HepG2 (cell line): ENCODE data around the gene ARCN1. TPM values are rescaled to one million over a fixed set of nuclear protein-coding genes. Genes with fewer than 3 reads are reported as not detected.

Source experiments
- HMG20A ChIP-seq: IDR thresholded peaks from 2 replicates; pipeline ENCODE4 v1.6.1; 2016; ENCODE audit warnings: borderline replicate concordance
- JDP2 ChIP-seq: sonication (generic); formaldehyde crosslinking; IDR thresholded peaks from 2 replicates; pipeline ENCODE4 v1.8.1; 2022; ENCODE audit warnings: missing genetic modification reagents, borderline replicate concordance
- POGZ ChIP-seq: sonication (generic); formaldehyde crosslinking; IDR thresholded peaks from 2 replicates; pipeline ENCODE4 v1.4.0; 2020; ENCODE audit warnings: mild to moderate bottlenecking, missing genetic modification reagents
- REXO4 ChIP-seq: sonication (generic); formaldehyde crosslinking; IDR thresholded peaks from 2 replicates; pipeline ENCODE4 v1.8.0; 2022; ENCODE audit warnings: missing genetic modification reagents, mild to moderate bottlenecking, borderline replicate concordance
- SKI ChIP-seq: fragments of 450-650 bp; IDR thresholded peaks from one replicate; pipeline ENCODE4 v1.6.1; 2018; ENCODE audit warnings: mild to moderate bottlenecking; ENCODE audit not compliant: partially characterized antibody
- SMAD1 ChIP-seq: sonication (generic); formaldehyde crosslinking; IDR thresholded peaks from 2 replicates; pipeline ENCODE4 v1.4.0; 2020; ENCODE audit warnings: missing genetic modification reagents, low read depth, mild to moderate bottlenecking, borderline replicate concordance
- TMF1 ChIP-seq: sonication (generic); formaldehyde crosslinking; IDR thresholded peaks from 2 replicates; pipeline ENCODE4 v1.8.1; 2022; ENCODE audit warnings: low read depth, missing genetic modification reagents
- ZMYM3 ChIP-seq: sonication (generic); formaldehyde crosslinking; IDR thresholded peaks from 2 replicates; pipeline ENCODE4 v1.5.1; 2020; ENCODE audit warnings: mild to moderate bottlenecking, missing genetic modification reagents
- ZNF205 ChIP-seq: IDR thresholded peaks from 2 replicates; pipeline ENCODE4 v1.6.1; 2018; ENCODE audit warnings: missing biosample characterization, missing genetic modification reagents
- ZNF7 ChIP-seq: IDR thresholded peaks from 2 replicates; pipeline ENCODE4 v1.6.1; 2016; ENCODE audit warnings: missing biosample characterization, missing genetic modification reagents
- ZNF775 ChIP-seq: sonication (generic); formaldehyde crosslinking; IDR thresholded peaks from 2 replicates; pipeline ENCODE4 v1.4.0; 2020; ENCODE audit warnings: missing genetic modification reagents, mild to moderate bottlenecking, moderate library complexity, borderline replicate concordance
- ZNF891 ChIP-seq: sonication (generic); formaldehyde crosslinking; IDR thresholded peaks from 2 replicates; pipeline ENCODE4 v1.5.0; 2020; ENCODE audit warnings: mild to moderate bottlenecking, missing genetic modification reagents
- polyA plus RNA-seq, 8 experiments: library from polyadenylated mRNA; depleted of rRNA in 3 of 8; stranded (reverse) in 7 of 8; unstranded in 1 of 8; fragments of >200 nt; fragmentation: Illumina TruSeq in 4 of 8; extraction: Trizol in 4 of 8; gene quantifications; 2 replicates each; pipeline versions ENCODE4 v1.2.1 to v1.2.3, GENCODE V29; 2011 to 2016; ENCODE audit warnings: low read depth in 4 of 8, missing spikeins in 1 of 8, mixed read lengths in 1 of 8; ENCODE audit not compliant: insufficient read depth in 1 of 8
- total RNA-seq, 5 experiments: library from RNA; depleted of rRNA; stranded (reverse); fragments of >200 nt; fragmentation: Illumina TruSeq; extraction: Trizol; gene quantifications; 2 replicates each; pipeline ENCODE4 v1.2.3, GENCODE V29; 2016; ENCODE audit warnings: low read depth in 1 of 5
- TF ChIP-seq, protein P1 (sequence below): sonication (generic); formaldehyde crosslinking; IDR thresholded peaks from 2 replicates; pipeline ENCODE4 v1.5.0; 2020; ENCODE audit warnings: missing genetic modification reagents, mild to moderate bottlenecking, borderline replicate concordance
- TF ChIP-seq, protein P2 (sequence below): sonication (generic); formaldehyde crosslinking; IDR thresholded peaks from 2 replicates; pipeline ENCODE4 v1.5.0; 2020; ENCODE audit warnings: mild to moderate bottlenecking, missing genetic modification reagents, borderline replicate concordance
- TF ChIP-seq, protein P3 (sequence below): sonication (generic); formaldehyde crosslinking; IDR thresholded peaks from 2 replicates; pipeline ENCODE4 v1.8.1; 2022; ENCODE audit warnings: low read depth, mild to moderate bottlenecking, missing genetic modification reagents
- TF ChIP-seq, protein P4 (sequence below): sonication (generic); formaldehyde crosslinking; IDR thresholded peaks from 2 replicates; pipeline ENCODE4 v1.5.0; 2020; ENCODE audit warnings: missing genetic modification reagents, mild to moderate bottlenecking, borderline replicate concordance
- TF ChIP-seq, protein P5 (sequence below): sonication (generic); formaldehyde crosslinking; IDR thresholded peaks from 2 replicates; pipeline ENCODE4 v1.9.0; 2021; ENCODE audit warnings: missing genetic modification reagents, borderline replicate concordance

ARCN1 gene
- total and polyA plus RNA-seq, 2 of the 13 experiments (the other 11 are each of a cell fraction or from before 2014, with no cell fraction given) = 148 to 200 TPM

DNA sequence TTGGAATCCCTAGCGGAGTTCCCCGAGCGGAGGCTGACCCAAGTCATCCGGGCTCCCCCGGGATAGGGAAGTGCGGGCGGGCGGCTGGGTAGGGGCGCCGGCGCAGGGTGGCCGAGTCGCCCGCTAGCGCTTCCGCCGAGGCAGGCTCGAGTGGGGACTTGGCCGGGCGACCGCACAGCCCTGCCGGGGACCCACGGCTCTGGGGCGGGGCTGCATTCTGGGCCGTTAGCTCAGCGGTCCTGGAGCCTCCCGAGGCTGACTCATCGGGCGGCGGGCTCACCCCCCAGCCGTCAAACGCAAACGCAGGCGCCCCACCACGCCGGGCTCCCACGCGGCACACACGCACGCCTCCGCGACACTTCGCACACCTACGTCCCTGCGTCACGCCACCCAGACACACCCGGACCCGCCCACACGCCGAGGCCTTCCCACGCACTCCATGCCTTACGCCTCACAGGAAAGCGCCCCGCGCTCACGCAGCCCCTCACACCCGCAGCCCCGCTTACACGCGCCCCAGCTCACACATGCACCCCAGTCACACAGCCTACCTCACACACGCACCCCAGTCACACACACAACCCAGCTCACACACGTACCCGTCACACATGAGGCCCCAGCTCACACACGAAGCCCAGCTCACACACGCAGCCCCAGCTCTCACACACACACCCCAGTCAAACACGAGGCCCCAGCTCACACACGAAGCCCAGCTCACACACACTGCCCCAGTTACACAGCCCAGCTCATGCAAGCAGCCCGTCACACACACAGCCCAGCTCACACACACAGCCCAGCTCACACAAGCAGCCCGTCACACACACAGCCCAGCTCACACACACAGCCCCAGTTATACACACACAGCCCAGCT is 36.4 kb downstream of the ARCN1 start (continued):
- TF ChIP-seq, protein P1, sequence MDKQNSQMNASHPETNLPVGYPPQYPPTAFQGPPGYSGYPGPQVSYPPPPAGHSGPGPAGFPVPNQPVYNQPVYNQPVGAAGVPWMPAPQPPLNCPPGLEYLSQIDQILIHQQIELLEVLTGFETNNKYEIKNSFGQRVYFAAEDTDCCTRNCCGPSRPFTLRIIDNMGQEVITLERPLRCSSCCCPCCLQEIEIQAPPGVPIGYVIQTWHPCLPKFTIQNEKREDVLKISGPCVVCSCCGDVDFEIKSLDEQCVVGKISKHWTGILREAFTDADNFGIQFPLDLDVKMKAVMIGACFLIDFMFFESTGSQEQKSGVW (CRISPR knock-in tag) = no peak
- TF ChIP-seq POGZ (CRISPR knock-in tag) = no peak
- TF ChIP-seq SMAD1 = no peak
- TF ChIP-seq ZMYM3 (CRISPR knock-in tag) = no peak
- no peak for TF ChIP-seq TMF1 (CRISPR knock-in tag)
- TF ChIP-seq, protein P2, sequence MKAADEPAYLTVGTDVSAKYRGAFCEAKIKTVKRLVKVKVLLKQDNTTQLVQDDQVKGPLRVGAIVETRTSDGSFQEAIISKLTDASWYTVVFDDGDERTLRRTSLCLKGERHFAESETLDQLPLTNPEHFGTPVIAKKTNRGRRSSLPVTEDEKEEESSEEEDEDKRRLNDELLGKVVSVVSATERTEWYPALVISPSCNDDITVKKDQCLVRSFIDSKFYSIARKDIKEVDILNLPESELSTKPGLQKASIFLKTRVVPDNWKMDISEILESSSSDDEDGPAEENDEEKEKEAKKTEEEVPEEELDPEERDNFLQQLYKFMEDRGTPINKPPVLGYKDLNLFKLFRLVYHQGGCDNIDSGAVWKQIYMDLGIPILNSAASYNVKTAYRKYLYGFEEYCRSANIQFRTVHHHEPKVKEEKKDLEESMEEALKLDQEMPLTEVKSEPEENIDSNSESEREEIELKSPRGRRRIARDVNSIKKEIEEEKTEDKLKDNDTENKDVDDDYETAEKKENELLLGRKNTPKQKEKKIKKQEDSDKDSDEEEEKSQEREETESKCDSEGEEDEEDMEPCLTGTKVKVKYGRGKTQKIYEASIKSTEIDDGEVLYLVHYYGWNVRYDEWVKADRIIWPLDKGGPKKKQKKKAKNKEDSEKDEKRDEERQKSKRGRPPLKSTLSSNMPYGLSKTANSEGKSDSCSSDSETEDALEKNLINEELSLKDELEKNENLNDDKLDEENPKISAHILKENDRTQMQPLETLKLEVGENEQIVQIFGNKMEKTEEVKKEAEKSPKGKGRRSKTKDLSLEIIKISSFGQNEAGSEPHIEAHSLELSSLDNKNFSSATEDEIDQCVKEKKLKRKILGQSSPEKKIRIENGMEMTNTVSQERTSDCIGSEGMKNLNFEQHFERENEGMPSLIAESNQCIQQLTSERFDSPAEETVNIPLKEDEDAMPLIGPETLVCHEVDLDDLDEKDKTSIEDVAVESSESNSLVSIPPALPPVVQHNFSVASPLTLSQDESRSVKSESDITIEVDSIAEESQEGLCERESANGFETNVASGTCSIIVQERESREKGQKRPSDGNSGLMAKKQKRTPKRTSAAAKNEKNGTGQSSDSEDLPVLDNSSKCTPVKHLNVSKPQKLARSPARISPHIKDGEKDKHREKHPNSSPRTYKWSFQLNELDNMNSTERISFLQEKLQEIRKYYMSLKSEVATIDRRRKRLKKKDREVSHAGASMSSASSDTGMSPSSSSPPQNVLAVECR = 0 out of 2 replicates have a peak, but pooled peaks have one; percentile 46
- TF ChIP-seq, protein P3, sequence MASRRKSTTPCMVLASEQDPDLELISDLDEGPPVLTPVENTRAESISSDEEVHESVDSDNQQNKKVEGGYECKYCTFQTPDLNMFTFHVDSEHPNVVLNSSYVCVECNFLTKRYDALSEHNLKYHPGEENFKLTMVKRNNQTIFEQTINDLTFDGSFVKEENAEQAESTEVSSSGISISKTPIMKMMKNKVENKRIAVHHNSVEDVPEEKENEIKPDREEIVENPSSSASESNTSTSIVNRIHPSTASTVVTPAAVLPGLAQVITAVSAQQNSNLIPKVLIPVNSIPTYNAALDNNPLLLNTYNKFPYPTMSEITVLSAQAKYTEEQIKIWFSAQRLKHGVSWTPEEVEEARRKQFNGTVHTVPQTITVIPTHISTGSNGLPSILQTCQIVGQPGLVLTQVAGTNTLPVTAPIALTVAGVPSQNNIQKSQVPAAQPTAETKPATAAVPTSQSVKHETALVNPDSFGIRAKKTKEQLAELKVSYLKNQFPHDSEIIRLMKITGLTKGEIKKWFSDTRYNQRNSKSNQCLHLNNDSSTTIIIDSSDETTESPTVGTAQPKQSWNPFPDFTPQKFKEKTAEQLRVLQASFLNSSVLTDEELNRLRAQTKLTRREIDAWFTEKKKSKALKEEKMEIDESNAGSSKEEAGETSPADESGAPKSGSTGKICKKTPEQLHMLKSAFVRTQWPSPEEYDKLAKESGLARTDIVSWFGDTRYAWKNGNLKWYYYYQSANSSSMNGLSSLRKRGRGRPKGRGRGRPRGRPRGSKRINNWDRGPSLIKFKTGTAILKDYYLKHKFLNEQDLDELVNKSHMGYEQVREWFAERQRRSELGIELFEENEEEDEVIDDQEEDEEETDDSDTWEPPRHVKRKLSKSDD = 0 out of 2 replicates have a peak, but pooled peaks have one; percentile 60
- TF ChIP-seq ZNF205 = no peak
- TF ChIP-seq, protein P4, sequence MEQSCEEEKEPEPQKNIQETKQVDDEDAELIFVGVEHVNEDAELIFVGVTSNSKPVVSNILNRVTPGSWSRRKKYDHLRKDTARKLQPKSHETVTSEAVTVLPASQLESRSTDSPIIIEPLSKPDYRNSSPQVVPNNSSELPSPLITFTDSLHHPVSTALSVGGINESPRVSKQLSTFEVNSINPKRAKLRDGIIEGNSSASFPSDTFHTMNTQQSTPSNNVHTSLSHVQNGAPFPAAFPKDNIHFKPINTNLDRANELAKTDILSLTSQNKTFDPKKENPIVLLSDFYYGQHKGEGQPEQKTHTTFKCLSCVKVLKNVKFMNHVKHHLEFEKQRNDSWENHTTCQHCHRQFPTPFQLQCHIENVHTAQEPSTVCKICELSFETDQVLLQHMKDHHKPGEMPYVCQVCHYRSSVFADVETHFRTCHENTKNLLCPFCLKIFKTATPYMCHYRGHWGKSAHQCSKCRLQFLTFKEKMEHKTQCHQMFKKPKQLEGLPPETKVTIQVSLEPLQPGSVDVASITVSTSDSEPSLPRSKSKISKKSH = no peak; the same call in 1 of the 2 replicates
- no peak for TF ChIP-seq JDP2
- TF ChIP-seq SKI = no peak
- TF ChIP-seq ZNF891 (CRISPR knock-in tag) = no peak
- no peak for TF ChIP-seq REXO4 (CRISPR knock-in tag)
- TF ChIP-seq HMG20A = no peak
- TF ChIP-seq, protein P5, sequence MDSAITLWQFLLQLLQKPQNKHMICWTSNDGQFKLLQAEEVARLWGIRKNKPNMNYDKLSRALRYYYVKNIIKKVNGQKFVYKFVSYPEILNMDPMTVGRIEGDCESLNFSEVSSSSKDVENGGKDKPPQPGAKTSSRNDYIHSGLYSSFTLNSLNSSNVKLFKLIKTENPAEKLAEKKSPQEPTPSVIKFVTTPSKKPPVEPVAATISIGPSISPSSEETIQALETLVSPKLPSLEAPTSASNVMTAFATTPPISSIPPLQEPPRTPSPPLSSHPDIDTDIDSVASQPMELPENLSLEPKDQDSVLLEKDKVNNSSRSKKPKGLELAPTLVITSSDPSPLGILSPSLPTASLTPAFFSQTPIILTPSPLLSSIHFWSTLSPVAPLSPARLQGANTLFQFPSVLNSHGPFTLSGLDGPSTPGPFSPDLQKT (CRISPR knock-in tag) = no peak
- no peak for TF ChIP-seq ZNF775 (CRISPR knock-in tag)
- no peak for TF ChIP-seq ZNF7
